ENCODE measurements around the gene NPW. TPM values are rescaled to one million over a fixed set of nuclear protein-coding genes. Genes with fewer than 3 reads are reported as not detected.

NPW gene
- polyA plus RNA-seq, 1 experiment = 0.66 TPM

- no peak overlapping the region for H3K27ac ChIP-seq (ENCODE audit: low read depth, low read length)
- no peak for DNase-seq (ENCODE audit: low read depth, low spot score)
- CTCF ChIA-PET = interaction anchor here (1.4 to 4.0 kb wide), 2 partner anchors 25 to 94 kb away, joined by 5 to 19 read pairs; no protein-coding TSS in a partner anchor
- POLR2A ChIA-PET = interaction anchor here (1.3 to 1.8 kb wide), 5 partner anchors 11 to 108 kb away, joined by 5 to 12 read pairs (median 7); partner anchors contain the start of genes RPS2 and TRAF7
- no peaks in the 10 kb centered on the region; the same call in 1 of the 2 replicates for H3K9me3 ChIP-seq (ENCODE audit: control insufficient read depth, insufficient read depth, low read length)
- H3K4me3 ChIP-seq (ENCODE audit: low read depth, low read length) = peak overlapping the region; percentile 85
- TF ChIP-seq CTCF (IDR thresholded peaks at IDR 0.05; ENCODE audit: low read depth, low read length) = no peak
- no peaks in the 10 kb centered on the region for H3K27me3 ChIP-seq (ENCODE audit: control insufficient read depth, insufficient read depth, low read length)
Measured at GRCh38 chr16:2046893-2047329, 27.3 kb downstream of the NPW start.

- H3K27ac ChIP-seq (ENCODE audit: low read depth, low read length) = peak within 1 kb of the TSS; percentile 31
- peak within 1 kb of the TSS; percentile 85 for H3K4me3 ChIP-seq (ENCODE audit: low read depth, low read length)
Measured at GRCh38 chr16:2047330-2048115, 27.9 kb downstream of the NPW start, which contains the start of the genes NTHL1 and TSC2. Gene NTHL1 (minus strand): TSS chr16:2047834. CDS start chr16:2047823, 11 bp downstream. Gene TSC2 (plus strand): TSS chr16:2047985. CDS start chr16:2048616, 631 bp downstream.

GRCh38 chr16:2048116-2048543, 28.5 kb downstream of the NPW start:
- Histone ChIP-seq H3K27me3 (ENCODE audit: control insufficient read depth, insufficient read depth, low read length) (no peaks in the 10 kb centered on the region), H3K4me3 (ENCODE audit: low read depth, low read length) (peak overlapping the region; percentile 85), H3K9me3 (ENCODE audit: control insufficient read depth, insufficient read depth, low read length) (no peaks in the 10 kb centered on the region; the same call in 1 of the 2 replicates), H3K27ac (ENCODE audit: low read depth, low read length) (peak overlapping the region; percentile 31)
- ChIA-PET POLR2A (interaction anchor here (0.6 to 1.8 kb wide), 8 partner anchors 12 to 107 kb away, joined by 3 to 12 read pairs (median 5); partner anchors contain the start of genes RPS2, TBL3 and TRAF7), CTCF (interaction anchor here (1.0 to 4.0 kb wide), 3 partner anchors 11 to 92 kb away, joined by 3 to 19 read pairs (median 5); no protein-coding TSS in a partner anchor)
- TF ChIP-seq CTCF (IDR thresholded peaks at IDR 0.05; ENCODE audit: low read depth, low read length) = no peak
- no peak for DNase-seq (ENCODE audit: low read depth, low spot score)

More at GRCh38 chr16:2047330-2048115, 27.9 kb downstream of the NPW start, which contains the start of the genes NTHL1 and TSC2:
- ChIA-PET POLR2A (interaction anchor here (0.6 to 1.8 kb wide), 8 partner anchors 12 to 108 kb away, joined by 3 to 12 read pairs (median 5); partner anchors contain the start of genes RPS2, TBL3 and TRAF7), CTCF (interaction anchor here (1.0 to 4.0 kb wide), 3 partner anchors 12 to 93 kb away, joined by 3 to 19 read pairs (median 5); no protein-coding TSS in a partner anchor)
- H3K27me3 ChIP-seq (ENCODE audit: control insufficient read depth, insufficient read depth, low read length) = no peaks in the 10 kb centered on the region
- DNase-seq (ENCODE audit: low read depth, low spot score) = peak; percentile 88
- no peaks in the 10 kb centered on the region; the same call in 1 of the 2 replicates for H3K9me3 ChIP-seq (ENCODE audit: control insufficient read depth, insufficient read depth, low read length)
- TF ChIP-seq CTCF (IDR thresholded peaks at IDR 0.05; ENCODE audit: low read depth, low read length) = peak; percentile 44

- no peak for TF ChIP-seq CTCF (IDR thresholded peaks at IDR 0.05; ENCODE audit: low read depth, low read length)
- CTCF ChIA-PET = no interaction called here
- POLR2A ChIA-PET = no interaction called here
- no peaks in the 10 kb centered on the region; the same call in 1 of the 2 replicates for H3K9me3 ChIP-seq (ENCODE audit: control insufficient read depth, insufficient read depth, low read length)
- H3K27me3 ChIP-seq (ENCODE audit: control insufficient read depth, insufficient read depth, low read length) = no peaks in the 10 kb centered on the region
- DNase-seq (ENCODE audit: low read depth, low spot score) = no peak
- H3K4me3 ChIP-seq (ENCODE audit: low read depth, low read length) = no peak overlapping the region
- H3K27ac ChIP-seq (ENCODE audit: low read depth, low read length) = no peak overlapping the region
Measured at GRCh38 chr16:2053211-2053610, 33.6 kb downstream of the NPW start.

Measured in AG04450 (cell line).